HCT116 (cell line): ENCODE results near the gene EPB41L4A. TPM values are rescaled to one million over a fixed set of nuclear protein-coding genes. Genes with fewer than 3 reads are reported as not detected.

ENCODE experiments used
- ATAC-seq: fragments of 200-7000 bp; cut with Tn5 transposase; 2 replicates; pipeline ENCODE4 v1.9.1; 2020; ENCODE audit warnings: mild to moderate bottlenecking, moderate library complexity
- BruUV-seq: library from RNA; stranded (reverse); fragments of 400-500 nt; replicated peaks from 2 replicates; lab custom pipeline; 2021; lab: Mats Ljungman, UMichigan
- CTCF ChIA-PET: fragments of 300-600 bp; sonication (Branson Sonifier 250); formaldehyde crosslinking; loops from one replicate; lab custom pipeline; 2021; ENCODE audit warnings: antibody characterized with exemption; lab: Charles Lee
- POLR2A ChIA-PET: fragments of 300-600, 350-600 bp; sonication (Branson Sonifier 250); formaldehyde crosslinking; loops from one replicate; lab custom pipeline; 2021; ENCODE audit warnings: antibody characterized with exemption; lab: Charles Lee
- RAD21 ChIA-PET, 2 experiments: fragments of 300-600 bp; sonication (Branson Sonifier 250); formaldehyde crosslinking; loops; one replicate each; lab custom pipeline; 2023; ENCODE audit warnings: low total read pairs in 2 of 2; ENCODE audit not compliant: uncharacterized antibody in 2 of 2, unreplicated experiment in 2 of 2, low non-redundant PET in 1 of 2; lab: Charles Lee
- DNase-seq: peaks from one replicate; pipeline ENCODE4 v3.0.0-alpha.2; 2010; ENCODE audit warnings: low read depth, low spot score
- H2AFZ ChIP-seq: fragments of 200-600 bp; shearing (Covaris generic), sonication (generic); 2 replicates; pipeline ENCODE4 v1.6.1; 2017; ENCODE audit warnings: low read depth, mixed run types, mixed read lengths, antibody characterized with exemption, low read length; ENCODE audit not compliant: poor library complexity, severe bottlenecking
- H3K27ac ChIP-seq: 2 replicates; pipeline ENCODE4 v1.5.1; 2012; ENCODE audit warnings: low read depth, low read length
- H3K27me3 ChIP-seq: fragments of 200-600 bp; sonication (generic); 2 replicates; pipeline ENCODE4 v1.6.1; 2016; ENCODE audit warnings: mixed run types, low read length, mixed read lengths; ENCODE audit not compliant: insufficient read depth
- H3K36me3 ChIP-seq, 2 experiments: fragments of 200-500 bp in 1 of 2; fragments of 200-600 bp in 1 of 2; sonication (Bioruptor generic) in 1 of 2; sonication (generic) in 1 of 2; 2 replicates each; pipeline versions ENCODE4 v1.5.1 to v1.6.1; 2014 to 2016; ENCODE audit warnings: low read length in 2 of 2, inconsistent platforms in 1 of 2, mixed read lengths in 1 of 2, mixed run types in 1 of 2; ENCODE audit not compliant: insufficient read depth in 2 of 2, control insufficient read depth in 1 of 2
- H3K4me1 ChIP-seq, 2 experiments: fragments of 200-600 bp in 1 of 2; sonication (generic) in 1 of 2; 2 replicates each; pipeline versions ENCODE4 v1.5.1 to v1.6.1; 2012 to 2017; ENCODE audit warnings: low read length in 2 of 2, inconsistent platforms in 1 of 2, mild to moderate bottlenecking in 1 of 2, mixed read lengths in 1 of 2, mixed run types in 1 of 2, moderate library complexity in 1 of 2; ENCODE audit not compliant: insufficient read depth in 2 of 2, control insufficient read depth in 1 of 2
- H3K4me2 ChIP-seq: fragments of 200-600 bp; sonication (generic); 2 replicates; pipeline ENCODE4 v1.6.1; 2017; ENCODE audit warnings: mixed run types, low read length, mixed read lengths
- H3K4me3 ChIP-seq, 2 experiments: fragments of 200-600 bp in 1 of 2; sonication (generic) in 1 of 2; replicated peaks in 1 of 2; 2 replicates each; pipeline ENCODE4 v1.5.1; 2011 to 2016; ENCODE audit warnings: low read length in 2 of 2, control low read depth in 1 of 2, low read depth in 1 of 2, mild to moderate bottlenecking in 1 of 2, mixed read lengths in 1 of 2, mixed run types in 1 of 2
- H3K79me2 ChIP-seq: fragments of 200-600 bp; sonication (generic); 2 replicates; pipeline ENCODE4 v1.6.1; 2017; ENCODE audit warnings: mild to moderate bottlenecking, mixed run types, low read length, moderate library complexity, mixed read lengths; ENCODE audit not compliant: insufficient read depth
- H3K9ac ChIP-seq: fragments of 200-600 bp; sonication (generic); 2 replicates; pipeline ENCODE4 v1.6.1; 2016; ENCODE audit warnings: low read length, mixed read lengths
- H3K9me2 ChIP-seq: fragments of 200-600 bp; sonication (generic), shearing (Covaris generic); 2 replicates; pipeline ENCODE4 v1.6.1; 2017; ENCODE audit warnings: mixed run types, mild to moderate bottlenecking, moderate library complexity; ENCODE audit not compliant: insufficient read depth
- H3K9me3 ChIP-seq, 2 experiments: fragments of 200-500 bp in 1 of 2; fragments of 200-600 bp in 1 of 2; sonication (Bioruptor generic) in 1 of 2; sonication (generic) in 1 of 2; 2 replicates each; pipeline ENCODE4 v1.6.1; 2014 to 2017; ENCODE audit warnings: low read length in 2 of 2, mixed read lengths in 2 of 2, inconsistent platforms in 1 of 2, low read depth in 1 of 2, mild to moderate bottlenecking in 1 of 2, mixed run types in 1 of 2, moderate library complexity in 1 of 2; ENCODE audit not compliant: control insufficient read depth in 1 of 2, insufficient read depth in 1 of 2
- H4K20me1 ChIP-seq: fragments of 200-600 bp; sonication (generic), shearing (Covaris generic); 2 replicates; pipeline ENCODE4 v1.6.1; 2017; ENCODE audit warnings: mixed run types, mild to moderate bottlenecking, moderate library complexity; ENCODE audit not compliant: insufficient read depth
- CBX3 ChIP-seq: IDR thresholded peaks from 2 replicates; pipeline ENCODE4 v1.6.1; 2012; ENCODE audit warnings: low read depth
- CEBPB ChIP-seq: IDR thresholded peaks from 2 replicates; pipeline ENCODE4 v1.6.1; 2012; ENCODE audit warnings: low read depth
- ELF1 ChIP-seq: IDR thresholded peaks from 2 replicates; pipeline ENCODE4 v1.6.1; 2012; ENCODE audit warnings: low read depth, borderline replicate concordance
- EZH2 ChIP-seq: fragments of 200-600 bp; sonication (generic); IDR thresholded peaks from 2 replicates; pipeline ENCODE4 v1.6.1; 2017; ENCODE audit warnings: antibody characterized with exemption, mixed run types
- JUND ChIP-seq: IDR thresholded peaks from 2 replicates; pipeline ENCODE4 v1.6.1; 2012
- POLR2A ChIP-seq: IDR thresholded peaks from 2 replicates; pipeline ENCODE4 v1.7.0; 2011; ENCODE audit warnings: borderline replicate concordance; ENCODE audit not compliant: insufficient read depth, insufficient read length; ENCODE audit errors: extremely low read depth
- RAD21 ChIP-seq: IDR thresholded peaks from 2 replicates; pipeline ENCODE4 v1.6.1; 2012; ENCODE audit warnings: low read depth, mild to moderate bottlenecking
- SIN3A ChIP-seq: IDR thresholded peaks from 2 replicates; pipeline ENCODE4 v1.6.1; 2012; ENCODE audit warnings: low read depth
- ZFX ChIP-seq: fragments of 450-650 bp; IDR thresholded peaks from 2 replicates; pipeline ENCODE4 v1.6.1; 2017
- ZNF274 ChIP-seq: fragments of 200-500 bp; sonication (Bioruptor generic); IDR thresholded peaks from 2 replicates; pipeline ENCODE4 v1.6.1; 2014; ENCODE audit warnings: mild to moderate bottlenecking, low read depth, low read length, inconsistent platforms
- intact Hi-C: fragments of 100-400 bp; cut with micrococcal nuclease; formaldehyde crosslinking; loops from 2 replicates; pipeline ENCODE4 v1.10.0; 2022
- total RNA-seq: library from RNA; stranded (reverse); gene quantifications from one replicate; pipeline ENCODE4 v1.2.1, GENCODE V29; 2021; ENCODE audit not compliant: unreplicated experiment
- TF ChIP-seq, protein P1 (sequence below), 3 experiments: fragments of 200-600 bp in 1 of 3; sonication (generic) in 1 of 3; IDR thresholded peaks in 2 of 3; conservative IDR thresholded peaks in 1 of 3; 2 replicates each; pipeline ENCODE4 v1.5.1; 2012 to 2017; ENCODE audit warnings: low read depth in 2 of 3, low read length in 2 of 3, antibody characterized with exemption in 1 of 3, borderline replicate concordance in 1 of 3, control low read depth in 1 of 3, mild to moderate bottlenecking in 1 of 3, mixed read lengths in 1 of 3, mixed run types in 1 of 3, moderate library complexity in 1 of 3; ENCODE audit not compliant: insufficient read depth in 1 of 3
- TF ChIP-seq, protein P2 (sequence below): IDR thresholded peaks from 2 replicates; pipeline ENCODE4 v1.6.1; 2012

The EPB41L4A gene
- total RNA-seq, 1 experiment from 2014 or later, result 2.8 TPM

DNA sequence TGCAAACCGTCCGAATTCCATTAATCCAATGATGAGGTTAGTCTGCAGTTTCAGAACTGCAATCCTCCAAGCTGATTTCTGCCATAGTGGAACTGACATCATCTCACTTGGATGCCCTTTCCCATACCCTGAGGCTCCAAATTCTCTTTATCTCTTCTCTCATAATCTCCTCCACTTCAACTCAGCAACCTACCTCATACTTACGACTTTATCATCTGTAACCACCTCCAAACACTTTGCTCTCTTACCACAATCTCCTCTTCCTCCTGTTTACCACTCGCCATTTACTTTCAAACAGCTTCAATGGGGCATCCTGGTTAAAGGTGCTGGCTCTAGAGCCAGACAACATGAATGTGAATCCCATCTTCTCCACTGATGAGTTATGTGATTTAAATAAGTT is 223.2 kb downstream of the EPB41L4A start:
- Histone ChIP-seq H3K9me2 (no peaks in the 10 kb centered on the region), H3K4me2 (no peak overlapping the region), H2AFZ (no peak overlapping the region), H3K27ac (no peak overlapping the region), H3K9ac (no peak overlapping the region), H4K20me1 (no peaks in the 10 kb centered on the region), H3K4me1 (no peaks in the 10 kb centered on the region), H3K79me2 (no peaks in the 10 kb centered on the region), H3K36me3 (no peaks in the 10 kb centered on the region), H3K4me3 (no peak overlapping the region), H3K27me3 (peaks cover 13% of the 10 kb centered on the region; the same call in 1 of the 2 replicates), H3K9me3 (no peaks in the 10 kb centered on the region)
- intact Hi-C loops, result loop anchor here (10.0 kb wide), 1 partner anchor 649 kb away; no protein-coding TSS in a partner anchor
- POLR2A ChIA-PET, result no interaction called here
- CTCF ChIA-PET, result no interaction called here
- TF ChIP-seq EZH2, result no peak
- no peak for TF ChIP-seq POLR2A
- no peak for TF ChIP-seq ZNF274
- TF ChIP-seq SIN3A, result no peak
- no peak for TF ChIP-seq JUND
- TF ChIP-seq CBX3, result no peak
- TF ChIP-seq ELF1, result no peak
- TF ChIP-seq, protein P1, sequence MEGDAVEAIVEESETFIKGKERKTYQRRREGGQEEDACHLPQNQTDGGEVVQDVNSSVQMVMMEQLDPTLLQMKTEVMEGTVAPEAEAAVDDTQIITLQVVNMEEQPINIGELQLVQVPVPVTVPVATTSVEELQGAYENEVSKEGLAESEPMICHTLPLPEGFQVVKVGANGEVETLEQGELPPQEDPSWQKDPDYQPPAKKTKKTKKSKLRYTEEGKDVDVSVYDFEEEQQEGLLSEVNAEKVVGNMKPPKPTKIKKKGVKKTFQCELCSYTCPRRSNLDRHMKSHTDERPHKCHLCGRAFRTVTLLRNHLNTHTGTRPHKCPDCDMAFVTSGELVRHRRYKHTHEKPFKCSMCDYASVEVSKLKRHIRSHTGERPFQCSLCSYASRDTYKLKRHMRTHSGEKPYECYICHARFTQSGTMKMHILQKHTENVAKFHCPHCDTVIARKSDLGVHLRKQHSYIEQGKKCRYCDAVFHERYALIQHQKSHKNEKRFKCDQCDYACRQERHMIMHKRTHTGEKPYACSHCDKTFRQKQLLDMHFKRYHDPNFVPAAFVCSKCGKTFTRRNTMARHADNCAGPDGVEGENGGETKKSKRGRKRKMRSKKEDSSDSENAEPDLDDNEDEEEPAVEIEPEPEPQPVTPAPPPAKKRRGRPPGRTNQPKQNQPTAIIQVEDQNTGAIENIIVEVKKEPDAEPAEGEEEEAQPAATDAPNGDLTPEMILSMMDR (IDR thresholded peaks at IDR 0.05 in 2 of 3, conservative IDR thresholded peaks at IDR 0.05 in 1 of 3; ENCODE audit: borderline replicate concordance in 1 of 3, insufficient read depth in 1 of 3, low read depth in 2 of 3, low read length in 2 of 3), result no peak
- TF ChIP-seq CEBPB, result no peak
- TF ChIP-seq ZFX, result no peak
- TF ChIP-seq RAD21, result no peak
- TF ChIP-seq, protein P2, sequence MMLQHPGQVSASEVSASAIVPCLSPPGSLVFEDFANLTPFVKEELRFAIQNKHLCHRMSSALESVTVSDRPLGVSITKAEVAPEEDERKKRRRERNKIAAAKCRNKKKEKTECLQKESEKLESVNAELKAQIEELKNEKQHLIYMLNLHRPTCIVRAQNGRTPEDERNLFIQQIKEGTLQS, result no peak
- DNase-seq (no peak), ATAC-seq (no peak)
- no TSS peak for BruUV-seq
- RAD21 ChIA-PET, result no interaction called here
